ENCODE results near the gene EFNA3.

- TF ChIP-seq JUND (IDR thresholded peaks at IDR 0.05) (no peak), CTCF (IDR thresholded peaks at IDR 0.05 in 2 of 3, conservative IDR thresholded peaks at IDR 0.05 in 1 of 3; ENCODE audit: borderline replicate concordance in 1 of 3, insufficient read depth in 1 of 3, low read depth in 2 of 3, low read length in 2 of 3) (no peak)
Observed at GRCh38 chr1:155033524-155033923, 45.1 kb upstream of the EFNA3 start, which contains the start of the genes DCST1 and DCST2.

Data from HCT116 (cell line).